PC-9 (cell line): Measurements from ENCODE around the gene IL4R. TPM values are rescaled to one million over a fixed set of nuclear protein-coding genes. Genes with fewer than 3 reads are reported as not detected.

ENCODE experiments used
- BruUV-seq: library from RNA; stranded (reverse); fragments of 400-500 nt; replicated peaks from 2 replicates; lab custom pipeline; 2021; lab: Mats Ljungman, UMichigan
- CTCF ChIA-PET: fragments of 300-600 bp; sonication (Branson Sonifier 250); formaldehyde crosslinking; loops from one replicate; lab custom pipeline; 2022; ENCODE audit warnings: antibody characterized with exemption; lab: Charles Lee
- POLR2A ChIA-PET: fragments of 300-600 bp; sonication (Branson Sonifier 250); formaldehyde crosslinking; loops from one replicate; lab custom pipeline; 2022; ENCODE audit warnings: antibody characterized with exemption; ENCODE audit not compliant: unreplicated experiment; lab: Charles Lee
- DNase-seq, 2 experiments: peaks; one replicate each; pipeline versions ENCODE4 v3.0.0 to v3.0.0-alpha.2; 2015 to 2022; ENCODE audit warnings: mixed read lengths in 1 of 2
- H2AFZ ChIP-seq: fragments of 200-600 bp; sonication (generic); 2 replicates; pipeline ENCODE4 v1.8.1; 2017; ENCODE audit warnings: antibody characterized with exemption
- H3F3A ChIP-seq: fragments of 200-600 bp; sonication (generic); 2 replicates; pipeline ENCODE4 v1.8.1; 2017; ENCODE audit warnings: antibody characterized with exemption, mild to moderate bottlenecking, low read depth; ENCODE audit not compliant: insufficient read depth
- H3K27ac ChIP-seq: fragments of 200-600 bp; sonication (generic); 2 replicates; pipeline ENCODE4 v1.6.1; 2016; ENCODE audit warnings: mixed run types
- H3K27me3 ChIP-seq: fragments of 200-600 bp; sonication (generic); 2 replicates; pipeline ENCODE4 v1.6.1; 2016; ENCODE audit warnings: low read depth, mixed run types; ENCODE audit not compliant: insufficient read depth
- H3K36me3 ChIP-seq: fragments of 200-600 bp; sonication (generic); 2 replicates; pipeline ENCODE4 v1.6.1; 2016; ENCODE audit warnings: low read depth, mixed run types
- H3K4me1 ChIP-seq: fragments of 200-600 bp; sonication (generic); replicated peaks from 2 replicates; pipeline ENCODE4 v1.6.1; 2016; ENCODE audit warnings: mixed run types; ENCODE audit not compliant: insufficient read depth
- H3K4me2 ChIP-seq: fragments of 200-600 bp; sonication (generic); 2 replicates; pipeline ENCODE4 v1.6.1; 2017; ENCODE audit warnings: mixed run types
- H3K4me3 ChIP-seq: fragments of 200-600 bp; sonication (generic); 2 replicates; pipeline ENCODE4 v1.6.1; 2016; ENCODE audit warnings: mixed run types
- H3K79me2 ChIP-seq: fragments of 200-600 bp; sonication (generic); 2 replicates; pipeline ENCODE4 v1.6.1; 2017; ENCODE audit warnings: low read depth, mixed run types
- H3K9me2 ChIP-seq: fragments of 200-600 bp; sonication (generic); 2 replicates; pipeline ENCODE4 v1.8.1; 2017; ENCODE audit warnings: mild to moderate bottlenecking; ENCODE audit not compliant: insufficient read depth
- H3K9me3 ChIP-seq: fragments of 200-600 bp; sonication (generic); 2 replicates; pipeline ENCODE4 v1.8.1; 2016; ENCODE audit warnings: low read depth; ENCODE audit not compliant: insufficient read depth
- H4K20me1 ChIP-seq: fragments of 200-600 bp; sonication (generic); 2 replicates; pipeline ENCODE4 v1.8.1; 2017; ENCODE audit not compliant: insufficient read depth
- CTCF ChIP-seq: fragments of 200-600 bp; sonication (generic); conservative IDR thresholded peaks from 2 replicates; pipeline ENCODE4 v1.6.1; 2017; ENCODE audit warnings: mixed run types, antibody characterized with exemption, mild to moderate bottlenecking, moderate library complexity
- EZH2 ChIP-seq: fragments of 200-600 bp; sonication (generic); IDR thresholded peaks from 2 replicates; pipeline ENCODE4 v1.8.0; 2017; ENCODE audit warnings: antibody characterized with exemption, low read depth
- intact Hi-C: fragments of 100-400 bp; cut with micrococcal nuclease; formaldehyde crosslinking; loops from one replicate; pipeline ENCODE4 v1.10.0; 2022; ENCODE audit not compliant: unreplicated experiment
- total RNA-seq: library from RNA; stranded (reverse); gene quantifications from 2 replicates; pipeline ENCODE4 v1.2.3, GENCODE V29; 2021

IL4R gene
- total RNA-seq, 1 experiment from 2014 or later = 76.5 TPM

GRCh38 chr16:27311448-27311830 lies 2.3 kb upstream of the IL4R start:
- DNase-seq = no peak
- POLR2A ChIA-PET = no interaction called here
- no peak overlapping the region for H3K4me3 ChIP-seq
- peaks cover 28% of the 10 kb centered on the region for H3F3A ChIP-seq
- BruUV-seq = no TSS peak
- intact Hi-C loops = no loop called here
- peaks cover 13% of the 10 kb centered on the region; the same call in 1 of the 2 replicates for H3K9me3 ChIP-seq
- H3K4me2 ChIP-seq = no peak overlapping the region
- H4K20me1 ChIP-seq = no peaks in the 10 kb centered on the region
- no peaks in the 10 kb centered on the region for H3K9me2 ChIP-seq
- peaks cover 25% of the 10 kb centered on the region for H3K4me1 ChIP-seq
- H2AFZ ChIP-seq = no peak overlapping the region
- H3K36me3 ChIP-seq = no peaks in the 10 kb centered on the region
- peaks cover 25% of the 10 kb centered on the region for H3K79me2 ChIP-seq
- H3K27me3 ChIP-seq = no peaks in the 10 kb centered on the region
- TF ChIP-seq CTCF (no peak), EZH2 (no peak)
- CTCF ChIA-PET = no interaction called here
- H3K27ac ChIP-seq = no peak overlapping the region

- Histone ChIP-seq H3K9me2 (no peaks in the 10 kb centered on the region), H3K79me2 (peaks cover 30% of the 10 kb centered on the region), H3K36me3 (no peaks in the 10 kb centered on the region), H3K27ac (no peak overlapping the region), H3K4me3 (no peak overlapping the region), H3K27me3 (no peaks in the 10 kb centered on the region), H2AFZ (no peak overlapping the region), H4K20me1 (no peaks in the 10 kb centered on the region), H3K9me3 (peaks cover 13% of the 10 kb centered on the region; the same call in 1 of the 2 replicates), H3K4me1 (peaks cover 29% of the 10 kb centered on the region), H3F3A (peaks cover 31% of the 10 kb centered on the region), H3K4me2 (no peak overlapping the region)
- no peak for TF ChIP-seq CTCF
- TF ChIP-seq EZH2 = no peak
- no peak for DNase-seq
- ChIA-PET CTCF (interaction anchor here (0.6 kb wide), 1 partner anchor 202 kb away, joined by 4 read pairs; no protein-coding TSS in a partner anchor), POLR2A (no interaction called here)
- intact Hi-C loops = no loop called here
- BruUV-seq = no TSS peak
Measured at GRCh38 chr16:27311897-27312303, 1.9 kb upstream of the IL4R start.

GRCh38 chr16:27312580-27313421 lies 973 bp upstream of the IL4R start:
- no peak for DNase-seq
- peak overlapping the region; percentile 91 for H3K4me2 ChIP-seq
- H3K4me1 ChIP-seq = peaks cover 38% of the 10 kb centered on the region
- no peak for TF ChIP-seq CTCF
- no peak for TF ChIP-seq EZH2
- POLR2A ChIA-PET = no interaction called here
- H3K27me3 ChIP-seq = no peaks in the 10 kb centered on the region
- H2AFZ ChIP-seq = peak overlapping the region; percentile 75; the same call in 1 of the 2 replicates
- BruUV-seq = no TSS peak
- peak overlapping the region; percentile 91 for H3K4me3 ChIP-seq
- intact Hi-C loops = no loop called here
- peak overlapping the region; percentile 98 for H3K27ac ChIP-seq
- CTCF ChIA-PET = interaction anchor here (0.5 kb wide), 1 partner anchor 31 kb away, joined by 3 read pairs; no protein-coding TSS in a partner anchor
- H4K20me1 ChIP-seq = no peaks in the 10 kb centered on the region
- H3K9me2 ChIP-seq = no peaks in the 10 kb centered on the region
- H3K36me3 ChIP-seq = no peaks in the 10 kb centered on the region
- peaks cover 39% of the 10 kb centered on the region for H3K79me2 ChIP-seq
- peaks cover 40% of the 10 kb centered on the region for H3F3A ChIP-seq
- peaks cover 13% of the 10 kb centered on the region; the same call in 1 of the 2 replicates for H3K9me3 ChIP-seq
